ENCODE results near the gene STX10.
A peak's percentile ranks its signal among the peaks of the same experiment; 100 is the strongest.
"Not testable (repeated sequence)": the region's sequence is repeated elsewhere in the genome, so short reads cannot be mapped to it uniquely, and the experiment has no call there.

Gene STX10, protein sequence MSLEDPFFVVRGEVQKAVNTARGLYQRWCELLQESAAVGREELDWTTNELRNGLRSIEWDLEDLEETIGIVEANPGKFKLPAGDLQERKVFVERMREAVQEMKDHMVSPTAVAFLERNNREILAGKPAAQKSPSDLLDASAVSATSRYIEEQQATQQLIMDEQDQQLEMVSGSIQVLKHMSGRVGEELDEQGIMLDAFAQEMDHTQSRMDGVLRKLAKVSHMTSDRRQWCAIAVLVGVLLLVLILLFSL

DNA sequence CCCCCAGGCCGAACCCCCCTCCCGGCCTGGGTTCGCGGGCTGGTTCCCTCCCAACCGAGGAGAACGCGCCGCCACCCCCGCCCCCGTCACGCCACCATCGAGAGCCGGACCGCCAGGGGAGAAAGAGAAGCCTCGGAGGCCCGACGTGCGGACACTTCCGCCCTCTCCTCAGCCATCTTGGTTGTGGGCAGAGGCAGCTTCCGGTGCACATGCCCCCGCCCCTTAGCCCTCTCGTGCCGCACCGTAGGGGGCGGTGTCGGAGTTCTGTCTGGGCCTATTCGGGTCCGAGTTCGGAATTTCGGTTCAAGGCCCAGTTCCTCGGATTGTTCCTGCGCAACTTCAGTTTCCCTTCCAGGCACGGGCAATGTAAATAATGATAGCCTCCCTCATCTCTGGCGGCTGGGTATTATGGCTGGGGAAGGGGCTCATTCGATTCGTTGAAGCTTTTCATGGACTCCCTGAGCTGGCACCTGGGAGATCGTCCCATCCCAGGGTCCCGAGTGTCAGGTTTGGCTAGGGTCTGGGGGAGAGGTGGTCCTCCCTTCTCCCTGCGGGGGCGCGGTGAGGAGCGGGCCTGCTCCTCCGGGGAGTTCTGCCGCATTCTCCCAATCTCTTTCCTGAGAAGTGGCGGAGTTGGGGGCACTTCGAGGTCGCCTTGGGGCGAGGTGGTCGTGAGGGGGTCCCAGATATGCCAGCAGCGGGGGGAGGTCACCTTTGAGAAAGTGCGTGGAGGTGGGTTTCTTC, at the start of gene STX10, which contains the start of gene IER2:
STX10 (minus strand) TSS at position 189 of the 744 bp plus-strand sequence. CDS start 202 bp downstream, outside the sequence.
IER2 (plus strand) TSS at position 225 of the 744 bp plus-strand sequence. CDS start 2,776 bp downstream, outside the sequence.
- DNase-seq (ENCODE audit: low read depth in 2 of 3, low spot score in 2 of 3) = peak; percentile 74 to 84 (median 80)

DNA sequence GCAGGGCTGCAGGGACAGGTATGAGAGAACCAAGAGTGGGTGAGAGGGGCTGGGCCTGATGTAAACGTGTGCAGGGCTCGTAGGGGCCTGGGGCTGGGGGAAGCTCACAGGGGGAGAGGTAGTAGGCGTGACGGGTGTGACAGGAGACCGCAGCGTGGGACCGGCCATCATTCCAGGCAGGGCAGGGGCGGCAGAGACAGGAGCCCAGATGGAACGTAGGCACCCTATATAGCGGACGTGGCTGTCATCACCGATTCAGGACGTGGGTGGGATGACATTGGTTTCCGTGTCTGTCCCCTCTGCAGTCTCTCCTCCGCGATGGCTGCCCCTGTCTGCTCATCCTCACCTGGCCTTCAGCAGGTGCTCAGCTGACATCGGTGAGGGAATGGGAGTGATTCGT, 48.5 kb upstream of the STX10 start:
- DNase-seq (ENCODE audit: low read depth in 2 of 3, low spot score in 2 of 3) = no peak

DNA sequence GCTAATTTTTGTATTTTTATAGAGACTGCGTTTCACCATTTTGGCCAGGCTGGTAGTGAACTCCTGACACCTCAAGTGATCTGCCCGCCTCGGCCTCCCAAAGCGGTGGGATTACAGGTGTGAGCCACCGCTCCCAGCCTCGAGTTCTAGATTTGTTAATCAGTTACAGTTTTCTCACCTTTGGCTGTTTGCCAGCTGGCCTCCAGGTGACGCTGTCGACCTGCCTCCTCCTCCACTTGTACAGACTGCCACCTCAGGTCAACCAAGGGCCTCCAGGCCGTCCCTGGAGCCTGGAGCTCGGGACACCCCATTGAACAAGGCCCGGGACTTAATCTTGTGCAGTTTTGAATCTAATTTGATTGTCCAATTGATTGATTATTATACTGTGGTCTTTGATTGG, 45.5 kb upstream of the STX10 start:
- no peak for DNase-seq (ENCODE audit: low read depth in 2 of 3, low spot score in 2 of 3)

DNA sequence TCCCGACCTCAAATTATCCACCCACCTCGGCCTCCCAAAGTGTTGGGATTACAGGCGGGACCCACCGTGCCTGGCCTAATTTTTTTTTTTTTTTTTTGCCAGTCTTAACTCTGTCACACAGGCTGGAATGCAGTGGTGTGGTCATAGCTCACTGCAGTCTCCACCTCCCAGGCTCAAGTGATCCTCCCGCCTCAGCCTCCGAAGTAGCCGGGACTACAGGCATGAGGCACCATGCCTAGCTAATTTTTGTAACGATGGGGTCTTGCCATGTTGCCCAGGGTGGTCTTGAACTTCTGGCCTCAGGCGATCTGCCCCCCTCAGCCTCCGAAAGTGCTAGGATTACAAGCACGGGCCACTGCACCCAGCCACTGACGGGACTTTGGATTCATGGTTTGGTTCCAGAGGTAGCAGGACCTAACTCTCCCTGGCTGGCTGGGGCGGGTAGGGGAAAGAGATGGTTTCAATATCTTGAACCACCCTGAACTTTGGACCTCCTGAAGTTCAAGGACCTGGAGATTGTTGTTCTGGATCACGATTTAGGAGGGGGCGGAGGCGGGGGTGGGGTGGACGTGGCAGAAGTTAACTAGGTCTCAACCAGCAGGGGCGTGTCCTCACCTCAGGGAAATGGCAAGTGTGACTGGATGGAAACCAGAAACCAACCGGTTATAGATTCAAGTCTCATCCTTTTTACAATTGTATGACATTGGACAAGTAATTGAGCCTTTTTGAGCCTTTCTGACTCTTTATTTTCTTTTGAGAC, 40.8 kb upstream of the STX10 start:
- no peak for DNase-seq (ENCODE audit: low read depth in 2 of 3, low spot score in 2 of 3)

DNA sequence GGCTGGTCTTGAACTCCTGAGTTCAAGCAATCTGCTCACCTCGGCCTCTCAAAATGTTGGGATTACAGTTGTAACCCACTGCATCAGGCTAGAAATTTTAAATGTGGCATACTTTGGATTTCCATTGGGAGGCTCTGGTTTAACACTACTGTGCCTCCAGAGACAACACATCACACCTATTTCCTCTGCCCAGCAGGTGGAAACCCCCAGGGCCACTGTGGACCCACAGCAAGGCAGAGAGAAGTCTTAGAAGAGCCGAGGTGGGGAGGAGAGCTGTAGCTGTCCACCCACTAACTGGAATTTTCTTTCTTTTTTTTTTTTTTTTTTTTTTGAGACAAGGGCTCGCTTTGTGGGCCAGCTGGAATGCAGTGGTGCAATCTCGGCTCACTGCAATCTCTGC, 39.4 kb upstream of the STX10 start:
- no peak for DNase-seq (ENCODE audit: low read depth in 2 of 3, low spot score in 2 of 3)

DNA sequence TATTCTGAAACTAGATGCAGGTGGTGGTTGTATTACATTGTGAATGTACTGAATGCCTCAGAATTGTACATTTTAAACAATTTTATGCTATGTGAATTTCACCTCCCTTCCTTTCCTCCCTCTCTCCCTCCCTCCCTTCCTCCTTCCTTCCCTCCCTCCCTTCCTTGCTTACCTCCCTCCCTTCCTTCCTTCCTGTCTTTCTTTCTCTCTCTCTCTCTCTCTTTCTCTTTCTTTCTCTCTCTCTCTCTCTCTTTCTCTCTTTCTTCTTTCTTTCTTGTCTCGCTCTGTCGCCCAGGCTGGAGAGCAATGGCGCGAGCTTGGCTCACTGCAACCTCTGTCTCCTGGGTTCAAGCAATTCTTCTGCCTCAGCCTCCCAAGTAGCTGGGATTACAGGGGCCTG, 37.2 kb upstream of the STX10 start:
- no peak for DNase-seq (ENCODE audit: low read depth in 2 of 3, low spot score in 2 of 3)

DNA sequence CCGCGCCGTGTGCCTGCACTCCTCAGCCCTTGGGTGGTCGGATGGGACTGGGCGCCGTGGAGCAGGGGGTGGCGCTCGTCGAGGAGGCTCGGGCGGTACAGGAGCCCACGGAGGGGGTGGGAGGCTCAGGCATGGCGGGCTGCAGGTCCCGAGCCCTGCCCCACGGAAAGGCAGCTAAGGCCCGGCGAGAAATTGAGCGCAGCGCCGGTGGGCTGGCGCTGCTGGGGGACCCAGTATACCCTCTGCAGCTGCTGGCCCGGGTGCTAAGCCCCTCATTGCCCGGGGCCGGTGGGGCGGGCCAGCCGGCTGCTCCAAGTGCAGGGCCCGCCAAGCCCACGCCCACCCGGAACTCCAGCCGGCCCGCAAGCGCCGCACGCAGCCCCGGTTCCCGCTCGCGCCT, 36.5 kb upstream of the STX10 start:
- not testable (repeated sequence) for DNase-seq (ENCODE audit: low read depth in 2 of 3, low spot score in 2 of 3)

DNA sequence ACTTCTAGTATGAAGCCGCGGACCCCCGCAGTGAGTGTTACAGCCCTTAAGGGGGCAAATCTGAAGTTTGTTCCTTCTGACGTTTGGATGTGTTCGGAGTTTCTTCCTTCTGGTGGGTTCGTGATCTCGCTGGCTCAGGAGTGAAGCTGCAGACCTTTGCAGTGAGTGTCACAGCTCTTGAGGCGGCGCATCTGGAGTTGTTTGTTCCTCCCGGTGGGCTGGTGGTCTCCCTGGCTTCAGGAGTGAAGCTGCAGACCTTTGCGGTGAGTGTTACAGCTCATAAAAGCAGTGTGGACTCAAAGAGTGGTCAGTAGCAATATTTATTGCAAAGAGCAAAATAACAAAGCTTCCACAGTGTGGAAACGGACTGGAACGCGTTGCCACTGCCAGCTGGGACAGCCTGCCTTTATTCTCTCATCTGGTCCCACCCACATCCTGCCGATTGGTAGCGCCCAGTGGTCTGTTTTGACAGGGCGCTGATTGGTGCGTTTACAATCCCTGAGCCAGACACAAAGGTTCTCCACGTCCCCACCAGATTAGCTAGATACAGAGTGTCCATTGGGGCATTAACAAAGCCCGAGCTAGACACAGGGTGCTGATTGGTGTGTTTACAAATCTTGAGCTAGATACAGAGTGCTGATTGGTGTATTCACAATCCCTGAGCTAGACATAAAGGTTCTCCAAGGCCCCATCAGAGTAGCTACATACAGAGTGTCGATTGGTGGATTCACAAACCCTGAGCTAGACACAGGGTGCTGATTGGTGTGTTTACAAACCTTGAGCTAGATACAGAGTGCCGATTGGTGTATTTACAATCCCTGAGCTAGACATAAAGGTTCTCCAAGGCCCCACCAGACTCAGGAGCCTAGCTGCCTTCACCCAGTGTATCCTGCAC, 35.8 kb upstream of the STX10 start:
- DNase-seq (ENCODE audit: low read depth in 2 of 3, low spot score in 2 of 3) = not testable (repeated sequence)

DNA sequence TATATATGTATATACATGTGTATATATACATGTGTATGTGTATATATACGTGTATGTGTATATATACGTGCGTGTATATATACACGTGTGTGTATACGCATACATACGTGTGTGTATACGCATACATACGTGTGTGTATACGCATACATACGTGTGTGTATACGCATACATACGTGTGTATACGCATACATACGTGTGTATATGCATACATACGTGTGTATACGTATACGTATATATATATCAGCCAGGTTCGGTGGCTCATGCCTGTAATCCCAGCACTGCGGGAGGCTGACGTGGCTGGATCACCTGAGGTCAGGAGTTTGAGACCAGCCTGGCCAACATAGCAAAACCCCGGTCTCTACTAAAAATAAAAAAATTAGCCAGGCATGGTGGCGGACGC, 34.8 kb upstream of the STX10 start:
- not testable (repeated sequence) for DNase-seq (ENCODE audit: low read depth in 2 of 3, low spot score in 2 of 3)

DNA sequence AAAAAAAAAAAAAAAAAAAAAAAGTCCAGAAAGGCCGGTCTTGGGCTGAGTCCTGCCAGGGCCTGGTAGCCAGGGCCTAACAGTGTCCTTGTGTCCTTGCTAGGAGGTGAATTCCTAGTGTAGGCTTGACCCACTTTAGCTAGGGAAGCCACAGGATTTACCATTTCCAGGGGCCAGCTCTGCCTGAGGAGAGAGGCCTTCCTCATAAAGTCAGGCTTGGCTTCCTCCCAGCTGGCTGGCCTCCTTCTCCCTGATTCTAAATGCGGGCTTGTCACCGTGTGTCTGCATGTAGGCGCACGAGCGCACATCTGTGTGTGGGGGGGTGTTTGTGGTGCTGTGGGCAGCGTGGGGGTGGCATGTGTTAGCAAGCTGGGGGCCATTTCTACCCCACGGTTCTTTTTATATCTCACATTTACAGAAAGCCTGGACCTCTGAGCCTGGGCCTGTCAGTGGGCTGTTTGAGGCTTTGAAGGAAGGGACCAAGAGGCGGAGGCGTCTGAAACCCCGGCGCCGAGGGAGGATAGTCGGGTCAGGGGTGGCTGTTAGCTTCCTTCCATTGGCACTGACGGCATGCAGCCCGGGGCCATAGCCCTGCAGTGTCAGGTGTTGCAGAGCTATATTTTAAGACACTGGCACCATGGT, 31.7 kb upstream of the STX10 start:
- DNase-seq (ENCODE audit: low read depth in 2 of 3, low spot score in 2 of 3) = peak in 1 of 3 experiments; percentile 31

DNA sequence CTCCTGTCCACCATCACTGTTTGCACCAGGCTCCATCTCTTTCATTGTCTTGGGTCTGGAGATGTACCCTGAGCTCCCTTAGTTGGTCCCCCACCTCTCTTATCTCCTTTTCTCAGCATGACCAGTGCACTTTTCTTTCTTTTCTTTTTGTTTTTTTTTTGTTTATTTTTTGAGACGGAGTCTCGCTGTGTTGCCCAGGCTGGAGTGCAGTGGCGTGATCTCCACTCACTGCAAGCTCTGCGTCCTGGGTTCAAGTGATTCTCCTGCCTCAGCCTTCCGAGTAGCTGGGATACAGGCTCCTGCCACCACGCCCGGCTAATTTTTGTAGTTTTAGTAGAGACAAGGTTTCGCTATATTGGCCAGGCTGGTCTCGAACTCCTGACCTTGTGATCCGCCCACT, 28.1 kb upstream of the STX10 start:
- not testable (repeated sequence) for DNase-seq (ENCODE audit: low read depth in 2 of 3, low spot score in 2 of 3)

DNA sequence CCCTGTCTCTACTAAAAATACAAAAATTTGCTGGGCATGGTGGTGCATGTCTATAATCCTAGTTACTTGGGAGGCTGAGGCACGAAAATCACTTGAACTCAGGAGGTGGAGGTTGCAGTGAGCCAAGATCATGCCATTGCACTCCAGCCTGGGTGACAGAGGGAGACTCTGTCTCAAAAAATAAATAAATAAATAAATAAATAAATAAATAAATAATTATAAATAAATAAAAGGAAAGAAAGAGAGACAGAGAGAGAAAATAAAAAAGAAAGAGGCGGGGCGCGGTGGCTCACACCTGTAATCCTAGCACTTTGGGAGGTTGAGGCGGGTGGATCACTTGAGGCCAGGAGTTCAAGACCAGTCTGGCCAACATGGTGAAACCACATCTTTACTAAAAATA, 27.4 kb upstream of the STX10 start:
- DNase-seq (ENCODE audit: low read depth in 2 of 3, low spot score in 2 of 3) = not testable (repeated sequence)

DNA sequence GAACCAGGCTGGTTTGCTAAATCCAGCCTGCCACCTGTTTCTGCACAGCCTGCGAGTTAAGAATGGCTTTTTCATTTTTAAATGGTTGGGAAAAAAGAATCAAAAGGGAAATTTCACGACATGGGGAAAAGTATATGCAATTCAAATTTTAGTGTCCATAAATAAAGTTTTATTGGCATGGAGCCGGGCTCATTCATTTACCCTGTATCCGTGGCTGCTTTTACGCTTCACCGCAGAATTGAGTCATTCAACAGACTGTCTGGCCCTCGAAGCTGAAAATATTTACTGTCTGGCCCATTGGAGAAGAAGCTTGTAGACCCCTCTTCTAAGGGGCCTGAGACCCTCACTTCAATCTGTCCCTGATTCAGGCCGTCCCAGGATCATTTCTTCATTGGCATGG, 26.2 kb upstream of the STX10 start:
- DNase-seq (ENCODE audit: low read depth in 2 of 3, low spot score in 2 of 3) = no peak

DNA sequence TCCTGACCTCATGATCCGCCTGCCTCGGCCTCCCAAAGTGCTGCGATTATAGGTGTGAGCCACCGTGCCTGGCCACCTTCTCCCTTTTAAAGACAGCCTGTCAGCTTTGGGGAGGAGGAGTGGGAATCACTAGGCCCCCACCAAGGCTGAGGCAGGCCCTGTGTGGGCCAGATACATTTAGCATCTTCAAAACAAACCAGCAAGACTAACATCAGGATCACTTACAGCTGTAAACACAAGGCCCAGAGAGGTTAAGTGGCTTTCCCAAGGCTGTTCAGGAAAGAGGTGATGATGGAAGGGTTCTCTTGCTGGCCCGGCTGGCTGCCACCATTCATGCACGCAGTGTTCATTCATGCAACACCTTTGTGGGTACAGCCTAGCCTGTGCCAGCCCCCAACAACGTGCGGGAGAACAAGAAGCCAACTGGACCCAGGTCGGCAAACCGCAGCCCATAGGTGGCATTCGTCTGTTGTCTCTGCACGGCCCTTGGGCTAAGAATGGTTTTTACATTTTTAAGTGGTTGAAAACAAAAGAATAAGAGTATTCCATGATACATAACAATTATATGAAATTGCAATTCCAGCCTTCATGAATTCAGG, 23.1 kb upstream of the STX10 start:
- DNase-seq (ENCODE audit: low read depth in 2 of 3, low spot score in 2 of 3) = no peak

DNA sequence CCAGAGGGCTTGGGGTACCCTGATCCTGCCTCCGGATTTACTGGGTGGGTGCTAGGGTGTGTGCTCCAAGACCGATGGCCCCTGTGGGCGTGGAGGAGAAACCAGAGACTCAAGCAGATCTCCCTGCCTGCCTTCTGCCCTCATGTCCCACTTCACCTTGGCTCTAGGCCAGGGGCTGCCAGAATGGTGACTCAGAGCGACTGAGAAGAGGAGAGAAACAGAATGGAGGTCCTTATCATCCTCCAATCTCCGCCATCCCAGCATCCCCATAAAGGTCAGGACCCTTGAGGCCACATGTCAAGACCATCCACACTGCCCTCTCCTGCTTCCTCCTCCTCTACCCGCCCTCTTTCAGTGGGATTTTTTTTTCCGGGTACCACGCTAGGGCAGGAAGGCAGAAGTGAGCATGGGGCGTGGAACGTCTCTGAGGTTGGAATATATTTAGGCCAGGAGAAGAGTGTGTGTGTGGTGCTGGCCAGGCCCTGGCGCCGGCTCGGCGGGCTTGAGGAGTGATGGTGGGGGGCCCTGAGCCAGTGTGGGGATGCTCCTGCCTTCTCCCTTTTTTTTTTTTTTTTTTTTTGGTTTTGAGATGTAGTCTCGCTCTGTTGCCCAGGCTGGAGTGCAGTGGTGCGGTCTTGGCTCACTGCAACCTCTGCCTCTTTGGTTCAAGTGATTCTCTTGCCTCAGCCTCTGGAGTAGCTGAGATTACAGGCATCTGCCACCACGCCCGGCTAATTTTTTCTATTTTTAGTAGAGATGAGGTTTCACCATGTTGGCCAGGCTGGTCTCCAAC, 22.4 kb upstream of the STX10 start:
- DNase-seq (ENCODE audit: low read depth in 2 of 3, low spot score in 2 of 3) = peak; percentile 60 to 68 (median 65)

DNA sequence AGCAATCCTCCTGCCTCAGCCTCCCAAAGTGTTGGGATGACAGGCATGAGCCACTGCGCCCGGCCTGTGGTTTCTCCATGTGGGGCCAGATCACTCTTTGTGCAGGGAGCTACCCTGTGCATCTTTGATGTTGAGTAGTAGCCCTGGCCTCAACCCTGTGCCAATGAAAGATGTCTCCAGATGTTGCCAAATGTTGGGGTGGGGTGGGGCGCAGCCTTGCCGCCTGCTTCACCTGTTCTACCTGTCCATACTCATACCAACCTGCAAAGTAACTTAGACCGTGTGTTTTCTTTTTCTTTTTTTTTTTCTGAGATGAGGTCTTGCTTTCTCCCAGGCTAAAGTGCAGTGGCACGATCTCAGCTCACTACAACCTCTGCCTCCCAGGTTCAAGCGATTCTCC, 21.0 kb upstream of the STX10 start:
- no peak for DNase-seq (ENCODE audit: low read depth in 2 of 3, low spot score in 2 of 3)

DNA sequence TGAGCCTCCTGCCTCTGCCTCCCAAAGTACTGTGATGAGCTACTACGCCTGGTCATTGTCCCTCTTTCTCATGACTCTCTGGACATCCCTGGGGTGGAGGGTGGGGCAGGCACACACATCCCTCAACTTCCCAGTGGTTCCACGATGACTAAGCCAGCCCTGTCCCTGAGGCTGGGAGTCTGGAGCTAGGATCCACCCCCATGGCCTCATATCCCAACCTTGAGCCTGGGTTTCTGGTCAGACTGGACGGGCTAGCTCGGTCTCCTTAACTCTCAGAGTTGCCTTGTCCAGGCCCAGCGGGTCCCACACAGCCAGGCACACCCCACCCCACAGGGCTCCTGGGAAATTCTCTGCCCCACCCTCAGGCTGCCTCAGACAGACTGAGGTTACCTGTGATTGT, 19.6 kb upstream of the STX10 start:
- no peak for DNase-seq (ENCODE audit: low read depth in 2 of 3, low spot score in 2 of 3)

DNA sequence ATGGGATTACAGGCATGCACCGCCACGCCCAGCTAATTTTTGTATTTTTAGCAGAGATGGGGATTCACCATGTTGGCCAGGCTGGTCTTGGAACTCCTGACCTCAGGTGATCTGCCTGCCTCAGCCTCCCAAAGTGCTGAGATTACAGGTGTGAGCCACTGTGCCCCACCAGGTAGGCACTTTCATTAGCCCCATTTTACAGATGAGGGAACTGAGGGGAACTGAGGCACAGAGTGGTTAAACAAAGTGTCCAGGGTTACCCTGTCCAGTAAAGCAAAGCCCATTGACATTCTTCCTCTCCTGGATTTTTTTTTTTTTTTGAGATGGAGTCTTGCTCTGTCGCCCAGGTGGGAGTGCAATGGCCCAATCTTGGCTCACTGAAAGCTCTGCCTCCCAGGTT, 16.0 kb upstream of the STX10 start:
- DNase-seq (ENCODE audit: low read depth in 2 of 3, low spot score in 2 of 3) = not testable (repeated sequence)
